ENCODE results near the gene KXD1.

The KXD1 gene

DNA sequence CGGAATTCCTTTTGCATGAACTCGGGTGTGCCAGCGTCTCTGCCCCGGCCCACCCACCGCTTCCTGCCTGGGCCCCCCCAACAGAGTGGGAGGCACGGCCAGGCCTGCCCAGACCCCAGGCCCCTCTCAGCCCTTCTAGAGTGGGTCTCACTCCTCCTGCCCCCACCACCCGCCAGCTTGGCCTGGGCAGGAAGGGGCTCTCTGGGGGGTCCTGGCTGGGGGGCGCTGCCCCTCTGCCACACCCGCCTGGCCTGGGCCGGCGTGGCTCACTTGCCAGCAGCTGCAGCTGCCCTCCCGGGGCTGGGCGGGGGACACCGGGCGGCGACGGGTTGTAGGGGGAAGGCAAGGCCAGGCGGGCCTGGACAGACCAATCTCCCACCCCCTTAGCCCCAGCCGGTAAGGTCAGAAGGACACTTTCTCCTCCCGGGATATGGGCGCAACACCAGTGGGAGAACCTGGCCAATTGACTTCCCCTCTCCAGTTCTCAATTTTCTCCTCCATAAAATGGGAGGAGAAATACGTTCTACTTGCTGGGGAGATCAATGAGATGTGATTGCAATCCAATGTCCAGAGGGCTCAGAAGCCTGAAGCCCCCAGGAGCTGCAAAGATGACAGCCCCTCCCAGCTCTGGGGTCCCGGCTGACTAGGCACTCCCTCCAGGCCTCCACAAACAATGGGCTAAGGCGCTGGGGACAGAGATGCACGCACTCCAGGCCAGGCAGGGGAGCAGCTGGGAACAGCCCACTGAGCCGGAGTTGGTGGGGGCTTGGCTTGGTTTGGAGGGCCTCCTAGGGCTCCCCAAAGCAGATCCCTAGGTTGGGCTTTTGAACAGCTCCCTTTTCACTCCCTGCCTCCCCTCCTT, 46.5 kb downstream of the KXD1 start:
- no peak for DNase-seq

GRCh38 chr19:18604820-18605159, 47.1 kb downstream of the KXD1 start:
- no peak for DNase-seq

- no peak for DNase-seq
Measured at GRCh38 chr19:18605196-18605545, 47.5 kb downstream of the KXD1 start.

DNA sequence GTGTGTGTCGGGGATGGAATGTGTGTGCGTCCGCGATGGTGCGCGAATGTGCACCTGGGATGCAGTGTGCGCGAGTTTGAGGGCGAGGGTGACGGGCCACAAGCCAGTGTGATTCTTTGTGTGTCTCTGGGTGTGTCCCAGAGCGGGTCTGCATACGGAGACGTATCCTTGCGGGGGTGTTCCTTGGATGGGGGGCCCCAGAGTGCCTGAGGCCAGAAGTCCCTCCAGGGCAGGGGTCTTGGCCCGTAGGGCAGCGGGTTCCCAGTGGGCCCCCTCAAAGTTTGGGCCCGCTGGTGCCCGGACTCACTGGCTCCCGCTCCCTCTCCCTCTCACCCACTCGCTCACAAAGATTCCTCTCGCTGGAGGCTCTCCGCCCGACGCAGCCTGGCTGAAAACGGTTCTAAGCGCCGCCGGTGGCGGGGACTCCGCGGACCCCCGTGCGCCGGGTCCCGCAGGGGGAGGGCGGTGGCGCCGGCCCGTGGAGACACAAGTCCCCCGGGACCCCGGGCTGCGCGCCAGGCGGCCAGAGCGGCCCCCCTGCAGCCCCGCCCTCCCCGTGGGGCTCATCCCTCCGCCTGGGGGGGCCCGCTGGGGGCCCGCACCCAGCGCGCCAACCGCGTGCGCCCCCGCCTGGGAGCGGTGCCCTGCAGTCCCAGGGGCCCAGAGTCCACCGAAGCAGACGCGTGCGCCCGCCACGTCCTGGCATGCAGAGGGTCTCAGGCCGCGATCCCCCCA, 48.0 kb downstream of the KXD1 start:
- no peak for DNase-seq

DNA sequence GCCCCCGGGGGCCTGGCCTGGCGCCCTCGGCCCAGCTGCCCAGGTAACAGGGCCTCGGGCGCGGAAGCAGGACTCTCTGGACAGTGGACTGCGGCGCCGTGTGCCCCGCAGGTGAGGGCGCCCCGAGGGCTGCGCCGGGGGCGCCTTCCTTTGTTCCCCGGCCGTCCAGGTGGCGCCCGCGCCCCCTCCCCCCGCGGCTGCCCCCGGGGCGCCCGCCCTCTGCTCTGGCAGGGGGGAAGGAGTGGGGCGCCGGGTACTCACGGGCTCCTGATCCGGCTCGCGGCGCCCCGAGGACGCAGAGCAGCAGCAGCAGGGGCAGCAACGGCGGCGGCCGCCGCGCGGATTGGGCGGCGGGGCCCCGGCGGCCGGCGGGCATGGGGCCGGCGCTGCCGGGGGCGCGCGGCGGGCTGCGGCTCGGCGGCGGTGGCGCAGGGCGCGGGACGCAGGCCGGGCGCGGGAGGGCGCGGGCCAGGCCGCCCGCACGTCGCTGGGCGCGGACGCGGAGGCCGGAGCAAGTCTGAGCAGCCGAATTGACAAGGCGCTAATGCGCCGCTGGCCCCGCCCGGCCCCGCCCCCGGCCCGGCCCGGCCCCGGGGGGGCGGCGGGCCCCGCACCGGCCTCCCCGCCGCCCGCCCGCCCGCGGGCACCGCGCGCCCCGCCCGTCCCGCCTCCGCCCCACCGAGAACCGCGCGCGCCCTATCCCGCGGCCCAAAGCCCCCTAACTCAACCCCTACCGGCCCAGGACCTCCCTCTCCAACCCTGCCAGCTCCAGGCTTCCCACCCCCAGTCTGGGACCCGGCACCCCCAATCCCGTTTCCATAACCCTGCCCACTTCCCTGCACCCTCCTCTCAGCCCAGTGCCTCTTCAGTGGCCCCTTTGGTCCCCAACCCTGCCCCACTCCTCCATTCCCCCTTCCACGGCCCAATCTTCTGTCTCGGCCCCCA, 48.9 kb downstream of the KXD1 start, which contains the start of gene CRLF1:
TSS of gene CRLF1 (minus strand) at position 519 of the 945 bp plus-strand sequence. CDS start at position 376, 143 bp downstream.
- DNase-seq, result no peak

DNA sequence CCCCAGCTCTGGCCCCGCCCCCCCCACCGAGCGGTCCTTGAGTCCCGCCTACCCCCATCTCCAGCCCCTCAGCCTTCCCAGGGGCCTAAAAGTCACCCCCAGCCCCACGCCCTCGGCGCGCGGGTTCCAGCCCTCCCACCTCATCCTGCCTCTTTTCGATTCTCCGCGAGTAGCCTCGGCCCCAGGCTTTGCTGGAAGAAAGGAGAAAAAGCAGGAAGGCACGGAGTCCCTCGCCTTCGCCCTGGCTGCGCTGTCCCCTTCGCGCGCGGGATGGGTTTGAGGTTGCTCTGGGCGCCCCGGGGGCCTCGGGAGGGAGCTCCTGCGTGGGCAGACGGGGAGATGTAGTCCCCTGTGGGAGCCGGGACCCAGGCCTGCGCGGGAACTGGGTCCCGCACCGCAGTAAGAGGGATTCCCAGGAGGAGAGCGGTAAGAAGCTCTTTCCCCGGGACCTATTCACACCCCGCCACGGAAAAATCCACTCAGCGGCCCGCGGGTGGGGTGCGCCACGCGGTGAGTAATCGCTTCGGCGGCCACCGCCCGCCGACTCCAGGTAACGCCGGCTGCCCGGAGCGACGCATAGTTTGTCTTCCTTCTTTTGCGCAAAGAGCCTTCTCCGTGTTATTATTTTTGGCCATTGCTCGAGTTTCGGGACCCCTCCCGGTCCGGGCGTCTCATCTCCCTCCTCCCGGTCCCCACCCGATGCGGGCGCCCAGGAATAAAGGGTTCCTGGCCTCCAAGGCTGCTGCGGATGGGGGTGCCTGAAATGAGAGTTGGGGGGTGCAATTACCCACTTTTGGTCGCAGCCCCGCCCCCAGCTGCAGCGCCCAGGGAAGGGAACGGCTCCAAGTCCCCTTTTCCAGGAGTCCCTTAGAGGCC, 49.8 kb downstream of the KXD1 start:
- no peak for DNase-seq

- DNase-seq, result no peak
Measured at GRCh38 chr19:18608102-18608804, 50.6 kb downstream of the KXD1 start.

GRCh38 chr19:18608805-18609716, 51.4 kb downstream of the KXD1 start:
- no peak for DNase-seq

GRCh38 chr19:18609717-18610051, 52.0 kb downstream of the KXD1 start:
- DNase-seq, result no peak

- DNase-seq, result no peak
Measured at GRCh38 chr19:18610245-18610555, 52.5 kb downstream of the KXD1 start.

DNA sequence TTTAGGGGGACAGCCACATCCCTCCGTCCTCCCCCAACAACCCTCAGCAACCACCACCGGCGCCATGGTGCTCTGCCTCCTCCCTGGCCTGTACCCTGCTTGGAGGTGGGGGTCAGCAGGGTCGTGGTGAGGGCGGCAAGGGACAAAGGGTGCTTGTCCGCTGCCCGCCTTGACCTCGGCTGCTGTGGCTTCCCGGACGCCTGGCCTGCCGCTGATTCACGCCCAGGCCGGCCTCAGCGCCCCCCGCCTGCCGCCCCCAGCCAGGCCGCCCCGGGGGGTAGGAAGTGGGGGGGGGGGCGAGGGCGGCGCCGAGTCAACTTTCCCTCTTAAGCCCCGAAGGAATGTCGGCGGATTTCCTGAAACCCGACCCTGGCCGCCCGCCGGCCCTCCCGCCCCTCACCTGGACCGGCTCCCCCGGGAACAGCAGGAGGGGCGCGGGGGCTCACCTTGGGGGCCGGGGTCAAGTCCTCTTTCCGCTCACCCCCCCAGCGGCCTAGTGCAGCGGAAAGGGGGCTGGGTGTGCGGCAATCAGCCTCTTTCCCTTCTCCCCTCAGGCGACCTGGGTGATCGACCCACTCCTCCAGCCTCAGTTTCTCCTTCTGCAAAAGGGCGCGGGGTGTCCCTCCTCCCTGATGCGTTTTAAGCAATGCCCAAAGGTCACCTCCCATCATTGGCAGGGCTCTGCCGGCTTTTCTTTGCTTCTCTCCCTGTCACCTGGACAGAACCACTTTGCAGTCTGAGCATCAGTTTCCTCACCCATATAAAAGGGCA, 53.1 kb downstream of the KXD1 start:
- no peak for DNase-seq

DNA sequence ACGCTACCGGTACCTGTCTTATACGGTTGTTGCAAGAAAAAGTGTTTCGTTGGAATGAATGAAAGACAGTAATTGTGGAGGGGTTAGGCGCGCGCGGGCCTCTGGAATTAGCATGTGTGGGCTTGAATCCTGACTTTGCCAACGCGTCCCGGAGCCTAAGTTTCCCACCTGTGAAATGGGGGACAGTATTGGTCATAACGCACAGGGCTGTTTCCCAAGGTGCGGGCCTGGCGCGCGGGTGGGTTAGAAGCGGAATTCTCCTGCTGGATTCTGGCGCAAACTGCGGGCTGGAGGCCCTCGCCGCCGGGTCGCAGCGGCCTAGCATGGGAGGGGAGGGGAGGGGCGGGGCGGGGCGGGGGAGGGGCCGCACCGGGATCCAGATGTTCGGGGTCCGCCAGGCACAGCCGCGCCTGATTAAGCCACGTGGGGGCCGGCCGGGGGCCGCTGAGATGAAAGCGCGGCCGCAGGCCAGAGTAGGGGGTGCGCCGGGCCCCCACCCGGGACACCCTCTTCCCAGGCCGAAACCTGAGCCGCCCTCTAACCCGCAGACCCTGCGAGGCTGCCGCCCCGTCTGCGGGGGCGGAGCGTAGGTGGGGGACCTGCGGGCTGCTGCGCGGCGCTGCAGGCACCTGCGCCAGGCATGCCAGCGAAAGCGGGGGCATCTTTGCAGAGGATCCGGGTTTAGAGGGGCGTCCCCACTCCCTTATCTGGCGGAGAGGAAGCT, 53.8 kb downstream of the KXD1 start:
- no peak for DNase-seq

DNA sequence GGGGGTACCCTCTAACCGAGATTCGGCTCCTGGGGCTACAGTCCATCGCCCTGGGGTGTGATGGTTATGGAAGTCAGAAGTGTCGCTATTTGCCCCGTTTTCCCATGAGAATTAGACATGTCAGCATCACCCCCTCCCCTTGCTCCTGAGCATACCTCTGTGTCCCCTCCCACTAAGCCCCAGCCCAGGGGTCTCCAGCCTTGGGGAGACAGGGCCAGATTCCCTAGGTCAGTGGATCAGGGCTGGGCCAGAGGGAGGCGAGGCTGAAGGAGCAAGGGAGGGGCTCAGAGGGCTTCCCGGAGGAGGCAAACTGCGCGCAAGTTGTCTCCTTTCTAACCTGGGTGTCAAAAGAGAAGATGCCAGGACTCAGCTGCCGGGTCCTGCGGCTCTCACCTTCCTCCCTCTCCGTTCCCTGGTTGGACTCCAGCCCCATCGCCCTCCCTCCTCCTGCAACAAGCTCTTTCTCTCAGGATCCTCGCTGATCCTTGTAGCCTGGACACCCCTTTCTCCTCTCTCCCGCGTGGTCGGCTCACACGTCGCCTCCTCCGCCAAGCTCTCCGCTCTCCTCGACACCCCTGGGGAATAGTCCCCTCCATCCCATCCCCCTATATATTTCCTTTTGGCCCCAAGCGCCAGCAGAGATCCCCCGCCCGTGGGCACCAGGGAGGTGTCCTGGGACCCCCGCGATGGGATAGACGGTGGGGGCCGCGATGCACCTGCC, 54.5 kb downstream of the KXD1 start:
- no peak for DNase-seq

- peak; percentile 49 for DNase-seq
Measured at GRCh38 chr19:18612772-18613588, 55.3 kb downstream of the KXD1 start, which contains the start of gene TMEM59L. Gene TMEM59L, plus strand, starts transcription at chr19:18612870. Its CDS starts 89 bp downstream, at chr19:18612959.

GRCh38 chr19:18613589-18614234, 56.0 kb downstream of the KXD1 start:
- no peak for DNase-seq

DNA sequence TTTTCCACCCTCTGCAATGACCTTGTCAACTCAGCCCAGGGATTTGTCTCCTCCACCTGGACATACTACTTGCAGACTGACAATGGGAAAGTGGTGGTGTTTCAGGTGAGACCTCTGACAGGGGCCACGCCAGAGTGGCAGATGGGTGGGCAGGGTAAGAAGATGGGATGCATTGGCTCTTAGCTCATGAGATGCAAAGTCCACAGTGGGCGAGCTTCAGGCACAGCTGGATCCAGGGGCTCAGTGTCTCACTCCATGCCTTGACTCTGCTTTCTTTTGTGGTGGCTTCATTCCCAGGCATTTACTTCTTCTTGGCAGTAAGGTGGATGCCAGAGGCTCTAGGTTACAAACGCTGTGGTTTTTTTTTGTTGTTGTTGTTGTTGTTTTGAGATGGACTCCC, 58.4 kb downstream of the KXD1 start:
- DNase-seq, result no peak

DNA sequence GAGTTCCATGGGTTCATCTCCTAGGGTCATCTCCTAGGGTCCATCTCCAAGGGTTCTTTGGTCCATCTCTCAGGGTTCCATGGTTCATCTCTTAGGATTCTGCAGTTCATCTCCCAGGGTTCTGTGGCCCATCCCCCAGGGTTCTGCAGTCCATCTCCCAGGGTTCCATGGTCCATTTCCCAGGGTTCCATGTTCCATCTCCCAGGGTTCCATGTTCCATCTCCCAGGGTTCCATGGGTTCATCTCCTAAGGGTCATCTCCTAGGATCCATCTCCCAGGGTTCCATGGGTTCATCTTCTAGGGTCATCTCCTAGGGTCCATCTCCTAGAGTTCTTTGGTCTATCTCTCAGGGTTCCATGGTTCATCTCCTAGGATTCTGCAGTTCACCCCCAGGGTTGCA, 59.9 kb downstream of the KXD1 start:
- no peak for DNase-seq
